Pancreas (tissue), 10 donors: ENCODE data around the gene NINL. TPM values are rescaled to one million over a fixed set of nuclear protein-coding genes. Genes with fewer than 3 reads are reported as not detected.

ENCODE experiments used
- ATAC-seq, 4 donors: fragments of 200-7000 bp; cut with Tn5 transposase; one replicate each; pipeline versions ENCODE4 v1.8.0 to v1.9.1; 2020; ENCODE audit warnings: mild to moderate bottlenecking in 4 of 4, moderate library complexity in 4 of 4
- DNase-seq, 6 donors: peaks; one replicate each; pipeline ENCODE4 v3.0.0-alpha.2; 2020
- FAIRE-seq: peaks from 2 replicates; lab custom pipeline; 2012; peaks lifted over from hg19 to GRCh38; lab: Jason Lieb, UNC
- H3K27ac ChIP-seq, 4 donors: fragments of 200-600 bp; sonication (generic); 1 replicate in 3 of 4; 2 replicates in 1 of 4; pipeline versions ENCODE4 v1.5.0 to v1.8.0; 2020
- H3K27me3 ChIP-seq, 4 donors: fragments of 200-600 bp; one replicate each; pipeline ENCODE4 v1.8.0; 2021
- H3K36me3 ChIP-seq, 3 donors: fragments of 200-600 bp; sonication (generic) in 1 of 3; one replicate each; pipeline versions ENCODE4 v1.5.0 to v1.8.0; 2020 to 2021
- H3K4me1 ChIP-seq, 3 donors: fragments of 200-600 bp; one replicate each; pipeline ENCODE4 v1.8.0; 2021
- H3K4me3 ChIP-seq, 4 donors: fragments of 200-600 bp; sonication (generic) in 2 of 4; one replicate each; pipeline versions ENCODE4 v1.5.0 to v1.8.0; 2020 to 2021
- H3K9me3 ChIP-seq, 4 donors: fragments of 200-600 bp; one replicate each; pipeline ENCODE4 v1.8.0; 2021
- WGBS, 2 donors: extraction: QIAGEN DNeasy Blood & Tissue Kit; methylation state at CpG; one replicate each; pipeline ENCODE4 v1.1.7; 2013; 5-methylcytosine and 5-hydroxymethylcytosine counted together
- intact Hi-C, 3 donors: fragments of 100-400 bp; cut with DNase I; formaldehyde crosslinking; loops; one replicate each; pipeline versions ENCODE4 v1.11.1 to v1.14.2; 2022
- polyA plus RNA-seq, 2 donors: library from polyadenylated mRNA; stranded (reverse); fragments of 200-250 nt; gene quantifications; one replicate each; pipeline ENCODE4 v1.2.3, GENCODE V29; 2013
- total RNA-seq, 6 donors: library from RNA; stranded (reverse); fragmentation: NEBNext Ultra II Directional in 4 of 6; extraction: Animal tissue kit (Norgen Biotek cat#: 25700) in 4 of 6; gene quantifications; one replicate each; pipeline versions ENCODE4 v1.2.1 to v1.2.4, GENCODE V29; 2021 to 2023
- TF ChIP-seq, protein P1 (sequence below), 4 donors: fragments of 200-600 bp; sonication (generic) in 3 of 4; IDR thresholded peaks; one replicate each; pipeline versions ENCODE4 v1.5.0 to v1.8.0; 2021; ENCODE audit warnings: antibody characterized with exemption in 4 of 4
- donor health status: healthy with polysubstance abuse.
- donor health status: DM: no; HTN: no; CAD: no; lungs with moderate emphysema.
- donor health status: DM: no; HTN: no; CAD: no.
- donor health status: control.
- donor health status: control.
- donor health status: Bipolar disorder and iron deficiency.
- donor health status: DM: yes; HTN: yes; CAD: no.
- donor health status: DM: no; HTN: no; CAD: no.
- donor health status: DM: no; HTN: no; CAD: no.
- donor health status: DM: yes; HTN: yes; CAD: no.

The NINL gene
- total and polyA plus RNA-seq, 8 donors, result 5.1 to 19.4 (median 6.5) TPM

DNA sequence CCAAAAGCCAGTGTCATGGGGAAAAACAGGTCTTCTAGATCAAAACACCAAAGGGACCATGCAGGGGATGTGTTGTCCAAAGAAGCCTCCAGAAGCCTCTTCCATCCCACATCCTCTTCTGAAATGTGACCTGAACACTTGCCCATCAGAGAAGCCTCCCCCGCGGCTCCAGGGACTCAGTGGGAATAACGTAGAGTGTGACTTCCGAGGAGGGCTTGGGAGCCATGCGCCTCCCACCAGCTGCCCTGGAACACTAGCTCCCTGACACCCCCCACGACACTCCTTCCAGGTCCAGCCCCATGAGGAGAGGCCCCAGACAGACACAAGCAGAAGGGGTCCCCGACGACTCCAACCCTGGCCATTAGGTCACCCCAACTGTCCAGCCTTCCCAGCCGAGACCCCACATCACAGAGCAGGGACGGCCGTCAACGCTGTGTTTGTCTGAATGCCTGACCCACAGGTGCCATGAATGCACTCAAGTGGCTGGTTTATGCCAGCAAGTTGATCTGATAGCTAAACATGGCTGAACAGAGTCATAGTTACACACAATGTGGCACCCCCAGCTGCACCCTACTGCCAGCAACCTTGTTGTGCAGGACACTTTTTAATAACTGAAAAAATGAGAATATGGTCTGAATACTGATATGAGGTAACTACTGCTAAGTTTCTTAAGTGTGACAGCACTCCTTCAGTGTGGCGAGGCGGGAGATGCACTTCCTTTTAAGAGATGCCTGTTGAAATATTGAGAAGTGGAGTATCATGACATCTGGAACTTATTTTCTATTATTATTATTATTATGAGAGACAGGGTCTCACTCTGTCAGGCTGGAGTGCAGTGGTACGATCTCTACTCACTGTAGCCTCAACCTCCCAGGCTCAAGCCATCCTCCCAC is 119.8 kb downstream of the NINL start:
- ATAC-seq (no peak), DNase-seq (no peak), FAIRE-seq (no peak)
- intact Hi-C loops, result no loop called here
- H3K27ac ChIP-seq, result no peak overlapping the region
- H3K36me3 ChIP-seq, result peaks cover 0 to 14% (median 0%) of the 10 kb centered on the region in 3 donors
- no peaks in the 10 kb centered on the region for H3K4me1 ChIP-seq
- H3K9me3 ChIP-seq, result no peaks in the 10 kb centered on the region
- H3K27me3 ChIP-seq, result no peaks in the 10 kb centered on the region
- H3K4me3 ChIP-seq, result no peak overlapping the region
- TF ChIP-seq, protein P1, sequence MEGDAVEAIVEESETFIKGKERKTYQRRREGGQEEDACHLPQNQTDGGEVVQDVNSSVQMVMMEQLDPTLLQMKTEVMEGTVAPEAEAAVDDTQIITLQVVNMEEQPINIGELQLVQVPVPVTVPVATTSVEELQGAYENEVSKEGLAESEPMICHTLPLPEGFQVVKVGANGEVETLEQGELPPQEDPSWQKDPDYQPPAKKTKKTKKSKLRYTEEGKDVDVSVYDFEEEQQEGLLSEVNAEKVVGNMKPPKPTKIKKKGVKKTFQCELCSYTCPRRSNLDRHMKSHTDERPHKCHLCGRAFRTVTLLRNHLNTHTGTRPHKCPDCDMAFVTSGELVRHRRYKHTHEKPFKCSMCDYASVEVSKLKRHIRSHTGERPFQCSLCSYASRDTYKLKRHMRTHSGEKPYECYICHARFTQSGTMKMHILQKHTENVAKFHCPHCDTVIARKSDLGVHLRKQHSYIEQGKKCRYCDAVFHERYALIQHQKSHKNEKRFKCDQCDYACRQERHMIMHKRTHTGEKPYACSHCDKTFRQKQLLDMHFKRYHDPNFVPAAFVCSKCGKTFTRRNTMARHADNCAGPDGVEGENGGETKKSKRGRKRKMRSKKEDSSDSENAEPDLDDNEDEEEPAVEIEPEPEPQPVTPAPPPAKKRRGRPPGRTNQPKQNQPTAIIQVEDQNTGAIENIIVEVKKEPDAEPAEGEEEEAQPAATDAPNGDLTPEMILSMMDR (IDR thresholded peaks at IDR 0.05), result no peak
- WGBS, 2 donors, result 84 to 93% methylated on average over 15 of the region's 15 CpGs

DNA sequence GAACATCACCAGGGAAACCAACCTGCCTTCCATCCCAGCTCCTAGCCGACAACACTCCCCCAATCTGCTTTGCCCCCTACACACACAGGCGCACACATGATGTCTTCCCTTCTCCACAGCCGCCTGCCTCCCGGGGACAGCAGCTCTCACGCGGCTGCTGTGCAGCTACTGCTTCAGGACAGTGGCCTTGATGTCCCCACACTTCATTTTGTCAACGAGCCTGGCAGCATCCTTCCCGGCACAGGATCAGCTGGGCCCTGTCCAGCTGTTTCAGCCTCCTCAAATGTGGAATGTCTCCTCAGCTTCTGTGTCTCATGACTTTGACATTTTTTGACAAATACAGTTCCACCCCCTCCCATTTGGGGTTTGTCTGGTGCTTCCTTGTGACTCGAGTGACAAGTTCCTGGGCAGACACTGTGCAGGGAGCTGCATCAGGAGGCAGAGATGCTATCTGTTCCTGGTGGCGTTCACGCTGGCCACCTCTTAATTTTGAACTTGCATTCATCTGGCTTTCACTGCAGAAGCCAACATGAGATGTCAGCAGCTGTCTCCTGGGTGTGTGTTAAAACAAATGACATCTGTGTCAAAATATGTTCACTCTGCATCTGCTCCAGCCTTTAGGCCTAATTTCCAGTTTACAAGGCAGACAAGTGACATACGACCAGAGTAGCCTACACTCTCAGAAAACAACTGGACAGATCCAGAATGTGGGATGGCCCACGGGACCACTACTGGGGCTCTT is 120.7 kb downstream of the NINL start:
- H3K9me3 ChIP-seq, result no peaks in the 10 kb centered on the region
- TF ChIP-seq, protein P1 (IDR thresholded peaks at IDR 0.05), result no peak
- H3K4me1 ChIP-seq, result no peaks in the 10 kb centered on the region
- peaks cover 0 to 14% (median 0%) of the 10 kb centered on the region in 3 donors for H3K36me3 ChIP-seq
- no peak for FAIRE-seq
- no peak for ATAC-seq
- no peak for DNase-seq
- no peak overlapping the region for H3K4me3 ChIP-seq
- no peak overlapping the region for H3K27ac ChIP-seq
- WGBS, 2 donors, result 77 to 79% methylated on average over 13 of the region's 13 CpGs
- intact Hi-C loops, result no loop called here
- no peaks in the 10 kb centered on the region for H3K27me3 ChIP-seq

DNA sequence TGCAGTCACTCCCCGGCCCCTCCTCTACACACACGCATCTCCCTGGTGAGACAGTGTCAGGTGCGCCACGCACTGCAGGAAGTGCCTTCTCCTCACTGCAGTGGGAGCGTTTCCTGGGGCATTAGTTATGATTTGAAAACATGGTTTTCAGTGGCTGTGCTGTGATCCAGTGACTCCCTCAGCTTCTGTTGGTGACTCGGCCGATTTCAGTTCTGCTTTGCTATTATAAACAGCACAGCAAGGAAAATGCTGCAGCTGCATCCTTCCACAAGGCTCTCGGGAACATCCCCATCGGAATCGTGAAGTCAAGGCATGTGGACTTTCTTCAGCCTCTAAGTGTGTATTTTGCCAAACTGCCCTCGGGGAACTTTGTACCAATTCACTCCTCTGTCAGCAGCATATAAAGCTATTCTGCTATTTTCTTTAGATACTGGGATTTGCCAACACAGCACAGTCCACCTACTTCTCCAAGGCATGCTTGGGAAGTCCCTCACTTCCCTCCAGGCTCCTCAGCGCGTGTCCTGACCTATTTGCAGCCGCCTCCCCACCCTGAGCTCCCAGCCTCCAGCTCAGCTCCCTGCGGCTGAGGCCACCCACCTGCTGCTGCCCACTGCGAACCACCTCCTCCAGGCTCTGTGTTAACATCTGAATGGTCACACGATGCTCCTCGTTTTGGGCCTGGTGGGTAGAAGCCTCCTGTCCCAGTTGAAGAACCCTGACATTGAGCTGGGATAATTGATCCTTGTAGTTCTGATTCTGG is 123.4 kb downstream of the NINL start:
- intact Hi-C loops, result no loop called here
- no peak overlapping the region for H3K4me3 ChIP-seq
- no peaks in the 10 kb centered on the region for H3K9me3 ChIP-seq
- no peak for DNase-seq
- TF ChIP-seq, protein P1 (IDR thresholded peaks at IDR 0.05), result no peak
- peak in 2 of 4 donors; percentile 28 to 29 for ATAC-seq
- no peak for FAIRE-seq
- 85 to 87% methylated on average over 18 of the region's 18 CpGs for WGBS, 2 donors
- no peaks in the 10 kb centered on the region for H3K4me1 ChIP-seq
- H3K27me3 ChIP-seq, result no peaks in the 10 kb centered on the region
- H3K27ac ChIP-seq, result no peak overlapping the region
- peaks cover 0 to 12% (median 0%) of the 10 kb centered on the region in 3 donors for H3K36me3 ChIP-seq

DNA sequence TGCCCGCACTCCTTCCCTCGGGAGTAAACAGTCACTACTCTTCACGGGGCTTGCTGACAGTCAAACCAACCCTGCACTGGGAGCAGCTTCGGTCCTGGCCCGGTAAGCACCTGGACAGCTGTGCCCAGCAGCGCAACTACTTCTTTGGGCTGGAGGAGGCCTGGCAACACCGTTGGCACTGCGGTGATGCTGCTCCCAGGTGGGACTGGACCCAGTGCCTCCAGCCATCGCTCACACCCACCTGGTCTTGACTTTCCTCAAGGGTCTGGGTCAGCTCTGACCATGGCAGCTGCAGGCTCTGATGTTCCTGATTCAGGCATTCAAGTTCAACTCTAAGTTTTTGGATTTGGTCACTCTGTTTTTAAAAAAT is 124.1 kb downstream of the NINL start:
- intact Hi-C loops, result no loop called here
- 83 to 84% methylated on average over 9 of the region's 9 CpGs for WGBS, 2 donors
- FAIRE-seq (no peak), ATAC-seq (no peak), DNase-seq (no peak)
- no peak overlapping the region for H3K27ac ChIP-seq
- TF ChIP-seq, protein P1 (IDR thresholded peaks at IDR 0.05), result no peak
- no peaks in the 10 kb centered on the region for H3K27me3 ChIP-seq
- no peaks in the 10 kb centered on the region for H3K4me1 ChIP-seq
- H3K36me3 ChIP-seq, result peaks cover 0 to 9% (median 0%) of the 10 kb centered on the region in 3 donors
- H3K9me3 ChIP-seq, result no peaks in the 10 kb centered on the region
- no peak overlapping the region for H3K4me3 ChIP-seq
